ENCODE measurements around the gene FAM210A. TPM values are rescaled to one million over a fixed set of nuclear protein-coding genes. Genes with fewer than 3 reads are reported as not detected.
A peak's percentile ranks its signal among the peaks of the same experiment; 100 is the strongest.

Gene FAM210A
- total RNA-seq, 1 donor from 2014 or later, result 15.1 TPM

DNA sequence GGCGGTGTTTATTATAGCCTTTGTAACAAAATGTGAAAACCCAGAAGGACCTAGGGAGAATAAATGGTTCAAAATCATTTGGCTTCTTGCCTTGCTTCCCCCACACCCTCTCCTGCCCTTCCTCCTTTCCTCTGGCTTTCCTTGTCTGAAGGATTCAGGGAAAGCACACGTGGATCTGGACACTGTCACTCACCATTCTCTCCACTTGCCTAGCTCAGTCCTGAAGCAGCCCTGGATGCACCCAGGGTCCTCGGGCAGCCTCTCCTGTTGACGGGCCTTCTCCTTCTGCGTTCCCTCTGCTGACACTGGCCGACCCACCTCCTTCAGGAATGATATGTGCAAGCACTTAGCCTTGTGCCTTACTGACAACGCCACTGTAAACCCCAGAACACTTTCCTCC, 68.4 kb downstream of the FAM210A start:
- no peak overlapping the region for H3K4me3 Mint-ChIP-seq
- H3K27ac Mint-ChIP-seq, result no peak overlapping the region

DNA sequence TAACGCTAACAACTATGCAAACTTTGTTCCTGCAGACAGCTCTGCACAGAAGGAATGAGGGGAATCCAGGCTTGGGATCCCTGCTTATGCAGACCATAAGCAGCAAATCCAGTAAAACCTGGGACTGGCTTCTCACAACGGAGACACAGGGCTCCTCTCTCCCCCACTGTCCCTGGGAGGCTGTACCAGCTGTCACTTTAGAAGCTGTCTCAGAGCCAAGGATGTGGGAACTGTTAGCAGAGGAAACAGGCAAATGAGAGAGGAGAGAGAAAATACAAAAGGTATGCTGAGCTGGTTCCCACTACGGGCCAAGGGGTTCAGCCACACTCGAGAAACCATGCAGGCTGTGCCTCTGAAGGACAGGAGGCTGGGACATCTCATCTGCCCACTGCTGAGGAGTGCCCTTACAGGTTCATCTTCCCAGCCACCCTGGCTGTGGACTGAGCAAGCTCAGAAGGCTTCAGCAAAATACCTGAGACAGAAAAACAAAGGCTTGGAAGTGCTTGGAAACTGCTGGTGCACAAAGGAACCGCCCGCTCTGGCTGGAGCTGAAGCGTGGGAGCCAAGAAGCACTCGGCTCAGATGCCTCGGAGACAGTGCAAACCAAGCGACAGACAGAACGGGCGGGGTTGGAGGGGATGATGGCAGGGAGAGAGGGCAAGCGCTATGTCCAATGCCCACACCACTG, 72.5 kb downstream of the FAM210A start:
- peak overlapping the region; percentile 44 for H2AFZ ChIP-seq (replicated peaks)
- no peaks in the 10 kb centered on the region for H3K79me2 ChIP-seq (ENCODE audit: low read depth)
- DNase-seq (ENCODE audit: low spot score), result peak; percentile 15
- H3K4me3 Mint-ChIP-seq, result no peak overlapping the region
- H3K27me3 Mint-ChIP-seq (ENCODE audit: insufficient read depth, low read depth), result peaks cover 5% of the 10 kb centered on the region
- peaks cover 7% of the 10 kb centered on the region for H3K4me1 Mint-ChIP-seq
- no peaks in the 10 kb centered on the region for H3K36me3 Mint-ChIP-seq
- no peak overlapping the region for H3K27ac Mint-ChIP-seq
- no peak for TF ChIP-seq EZH2 (IDR thresholded peaks at IDR 0.05)
- TF ChIP-seq, protein P1, sequence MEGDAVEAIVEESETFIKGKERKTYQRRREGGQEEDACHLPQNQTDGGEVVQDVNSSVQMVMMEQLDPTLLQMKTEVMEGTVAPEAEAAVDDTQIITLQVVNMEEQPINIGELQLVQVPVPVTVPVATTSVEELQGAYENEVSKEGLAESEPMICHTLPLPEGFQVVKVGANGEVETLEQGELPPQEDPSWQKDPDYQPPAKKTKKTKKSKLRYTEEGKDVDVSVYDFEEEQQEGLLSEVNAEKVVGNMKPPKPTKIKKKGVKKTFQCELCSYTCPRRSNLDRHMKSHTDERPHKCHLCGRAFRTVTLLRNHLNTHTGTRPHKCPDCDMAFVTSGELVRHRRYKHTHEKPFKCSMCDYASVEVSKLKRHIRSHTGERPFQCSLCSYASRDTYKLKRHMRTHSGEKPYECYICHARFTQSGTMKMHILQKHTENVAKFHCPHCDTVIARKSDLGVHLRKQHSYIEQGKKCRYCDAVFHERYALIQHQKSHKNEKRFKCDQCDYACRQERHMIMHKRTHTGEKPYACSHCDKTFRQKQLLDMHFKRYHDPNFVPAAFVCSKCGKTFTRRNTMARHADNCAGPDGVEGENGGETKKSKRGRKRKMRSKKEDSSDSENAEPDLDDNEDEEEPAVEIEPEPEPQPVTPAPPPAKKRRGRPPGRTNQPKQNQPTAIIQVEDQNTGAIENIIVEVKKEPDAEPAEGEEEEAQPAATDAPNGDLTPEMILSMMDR (IDR thresholded peaks at IDR 0.05), result no peak
- no peak for TF ChIP-seq EZH2phosphoT487 (IDR thresholded peaks at IDR 0.05)
- H3K4me1 ChIP-seq, result peaks cover 7% of the 10 kb centered on the region
- H3K9me3 Mint-ChIP-seq, result no peaks in the 10 kb centered on the region
- H3K27ac ChIP-seq, result no peak overlapping the region
- no peaks in the 10 kb centered on the region for H3F3A ChIP-seq (ENCODE audit: low read depth)
- no peaks in the 10 kb centered on the region for H4K20me1 ChIP-seq (ENCODE audit: low read depth)
- no peak overlapping the region for H3K4me3 ChIP-seq
- no peak overlapping the region for H3K9ac ChIP-seq
- H3K36me3 ChIP-seq, result no peaks in the 10 kb centered on the region
- H3K9me3 ChIP-seq (ENCODE audit: low read depth), result no peaks in the 10 kb centered on the region
- no peak overlapping the region for H3K4me2 ChIP-seq
- no peaks in the 10 kb centered on the region for H3K27me3 ChIP-seq

More for the DNA sequence above, 68.4 kb downstream of the FAM210A start:
- Mint-ChIP-seq H3K27me3 (ENCODE audit: insufficient read depth, low read depth) (peaks cover 7% of the 10 kb centered on the region), H3K36me3 (no peaks in the 10 kb centered on the region), H3K9me3 (no peaks in the 10 kb centered on the region), H3K4me1 (peaks cover 13% of the 10 kb centered on the region)
- Histone ChIP-seq H3K4me3 (no peak overlapping the region), H3K36me3 (no peaks in the 10 kb centered on the region), H3K4me2 (no peak overlapping the region), H4K20me1 (ENCODE audit: low read depth) (no peaks in the 10 kb centered on the region), H3K79me2 (ENCODE audit: low read depth) (no peaks in the 10 kb centered on the region), H3K9me3 (ENCODE audit: low read depth) (no peaks in the 10 kb centered on the region), H3K4me1 (peaks cover 7% of the 10 kb centered on the region), H3K27me3 (no peaks in the 10 kb centered on the region), H3K9ac (no peak overlapping the region), H3K27ac (no peak overlapping the region), H2AFZ (replicated peaks) (no peak overlapping the region), H3F3A (ENCODE audit: low read depth) (no peaks in the 10 kb centered on the region)
- no peak for DNase-seq (ENCODE audit: low spot score)
- TF ChIP-seq EZH2 (IDR thresholded peaks at IDR 0.05), result no peak
- TF ChIP-seq, protein P1 (IDR thresholded peaks at IDR 0.05), result no peak
- no peak for TF ChIP-seq EZH2phosphoT487 (IDR thresholded peaks at IDR 0.05)

DNA sequence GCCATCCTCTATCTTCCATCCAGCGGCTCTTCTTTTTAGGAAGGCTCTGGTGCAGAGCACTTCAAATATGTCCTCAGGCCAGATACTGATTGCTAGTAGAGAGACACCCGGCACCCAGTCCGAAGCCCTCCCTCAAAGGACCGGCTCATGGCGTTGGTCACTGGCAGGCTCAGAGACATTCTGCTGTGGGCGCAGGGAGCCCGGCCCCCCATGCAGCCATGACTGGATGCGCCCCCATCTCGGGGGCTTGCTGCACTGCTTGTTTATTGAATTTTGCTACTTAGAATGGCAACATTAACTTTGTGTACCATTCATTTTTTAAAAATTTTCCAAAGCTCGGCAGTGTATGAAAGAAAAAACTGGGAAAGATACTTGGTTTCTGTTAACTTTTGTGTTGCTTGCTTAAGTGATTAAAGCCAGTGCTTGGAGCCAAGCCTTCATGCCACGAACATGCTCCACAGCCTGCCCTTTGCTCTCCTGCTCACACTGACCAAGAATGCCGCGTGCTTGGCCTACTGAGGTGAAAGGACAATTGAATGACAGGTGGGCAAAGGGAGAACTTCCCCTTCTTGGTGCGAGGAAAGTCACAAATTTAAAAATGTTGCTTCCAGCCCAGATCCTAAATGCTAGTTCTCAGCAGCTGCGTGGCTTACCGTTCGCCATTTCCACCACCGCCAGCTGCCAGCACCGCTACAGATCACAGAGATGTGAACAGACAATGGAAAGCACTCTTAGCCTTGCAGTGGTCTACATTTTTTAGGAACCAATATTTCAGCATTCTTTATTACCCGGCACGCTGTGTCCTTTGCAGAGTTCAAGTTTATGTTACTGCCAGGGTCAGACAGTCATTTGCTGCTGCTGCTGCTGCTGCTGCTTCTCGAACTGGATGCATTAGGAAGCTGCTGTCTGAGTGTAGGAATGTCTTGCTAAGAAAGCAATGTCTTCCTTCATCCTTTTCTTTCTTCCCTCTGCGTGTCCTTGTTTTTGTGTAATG, 76.7 kb downstream of the FAM210A start:
- H3F3A ChIP-seq (ENCODE audit: low read depth), result no peaks in the 10 kb centered on the region
- H3K4me2 ChIP-seq, result no peak overlapping the region
- H3K4me3 ChIP-seq, result no peak overlapping the region
- no peaks in the 10 kb centered on the region for H3K36me3 ChIP-seq
- no peak overlapping the region for H2AFZ ChIP-seq (replicated peaks)
- no peak overlapping the region for H3K27ac Mint-ChIP-seq
- H3K9me3 Mint-ChIP-seq, result no peaks in the 10 kb centered on the region
- H3K27me3 ChIP-seq, result no peaks in the 10 kb centered on the region
- no peak overlapping the region for H3K27ac ChIP-seq
- H3K79me2 ChIP-seq (ENCODE audit: low read depth), result no peaks in the 10 kb centered on the region
- H3K9ac ChIP-seq, result no peak overlapping the region
- H3K4me3 Mint-ChIP-seq, result no peak overlapping the region
- no peaks in the 10 kb centered on the region for H4K20me1 ChIP-seq (ENCODE audit: low read depth)
- no peak for DNase-seq (ENCODE audit: low spot score)
- peaks cover 6% of the 10 kb centered on the region for H3K4me1 Mint-ChIP-seq
- H3K36me3 Mint-ChIP-seq, result peaks cover 2% of the 10 kb centered on the region
- H3K4me1 ChIP-seq, result peaks cover 7% of the 10 kb centered on the region
- no peaks in the 10 kb centered on the region for H3K9me3 ChIP-seq (ENCODE audit: low read depth)
- TF ChIP-seq EZH2 (IDR thresholded peaks at IDR 0.05) (no peak), EZH2phosphoT487 (IDR thresholded peaks at IDR 0.05) (no peak)
- TF ChIP-seq, protein P1 (IDR thresholded peaks at IDR 0.05), result no peak
- peaks cover 3% of the 10 kb centered on the region for H3K27me3 Mint-ChIP-seq (ENCODE audit: insufficient read depth, low read depth)
